Spleen (tissue), 11 donors: ENCODE measurements around the gene APC. TPM values are rescaled to one million over a fixed set of nuclear protein-coding genes. Genes with fewer than 3 reads are reported as not detected.

Source experiments
- DNase-seq: peaks from one replicate; pipeline ENCODE4 v3.0.0-alpha.2; 2020
- H3K27ac ChIP-seq, 8 donors: fragments of 200-600 bp; sonication (generic) in 7 of 8; 1 replicate in 4 of 8; 2 replicates in 4 of 8; pipeline versions ENCODE4 v1.5.0 to v1.8.0; 2016 to 2021; ENCODE audit warnings: inconsistent platforms in 4 of 8, mild to moderate bottlenecking in 4 of 8, moderate library complexity in 1 of 8
- H3K27me3 ChIP-seq, 7 donors: fragments of 200-600 bp; sonication (generic) in 6 of 7; replicated peaks in 1 of 7; 1 replicate in 4 of 7; 2 replicates in 3 of 7; pipeline versions ENCODE4 v1.5.0 to v1.8.0; 2016 to 2021; ENCODE audit warnings: inconsistent platforms in 3 of 7, mild to moderate bottlenecking in 1 of 7
- H3K36me3 ChIP-seq, 6 donors: fragments of 200-600 bp; sonication (generic) in 5 of 6; 1 replicate in 4 of 6; 2 replicates in 2 of 6; pipeline versions ENCODE4 v1.5.0 to v1.8.0; 2016 to 2021; ENCODE audit warnings: inconsistent platforms in 2 of 6
- H3K4me1 ChIP-seq, 6 donors: fragments of 200-600 bp; sonication (generic) in 5 of 6; 1 replicate in 3 of 6; 2 replicates in 3 of 6; pipeline versions ENCODE4 v1.5.0 to v1.8.0; 2016 to 2021; ENCODE audit warnings: inconsistent platforms in 3 of 6
- H3K4me3 ChIP-seq, 8 donors: fragments of 200-600 bp; sonication (generic) in 7 of 8; 1 replicate in 4 of 8; 2 replicates in 4 of 8; pipeline versions ENCODE4 v1.5.0 to v1.8.0; 2016 to 2021; ENCODE audit warnings: inconsistent platforms in 4 of 8, mild to moderate bottlenecking in 4 of 8, moderate library complexity in 2 of 8
- H3K9me3 ChIP-seq, 8 donors: fragments of 200-600 bp; sonication (generic) in 7 of 8; 1 replicate in 4 of 8; 2 replicates in 4 of 8; pipeline versions ENCODE4 v1.5.0 to v1.8.0; 2016 to 2021; ENCODE audit warnings: inconsistent platforms in 4 of 8
- POLR2A ChIP-seq, 3 donors: fragments of 450-650 bp; IDR thresholded peaks; one replicate each; pipeline ENCODE4 v1.5.1; 2017; ENCODE audit warnings: antibody characterized with exemption in 3 of 3, mild to moderate bottlenecking in 1 of 3
- POLR2AphosphoS5 ChIP-seq, 3 donors: sonication (generic); formaldehyde crosslinking; IDR thresholded peaks; one replicate each; pipeline ENCODE4 v1.5.1; 2017; ENCODE audit warnings: antibody characterized with exemption in 3 of 3
- WGBS, 5 donors: extraction: QIAGEN DNeasy Blood & Tissue Kit in 3 of 5; methylation state at CpG; one replicate each; pipeline versions ENCODE4 v1.1.5 to v1.1.7; 2013 to 2018; 5-methylcytosine and 5-hydroxymethylcytosine counted together
- intact Hi-C: fragments of 100-400 bp; cut with DNase I; formaldehyde crosslinking; loops from one replicate; pipeline ENCODE4 v1.15.0; 2023; ENCODE audit warnings: low total_unique reads
- polyA plus RNA-seq, 3 donors: library from polyadenylated mRNA; stranded (reverse); fragments of 200-250 nt; gene quantifications; one replicate each; pipeline ENCODE4 v1.2.1, GENCODE V29; 2013
- total RNA-seq, 7 donors: library from RNA; depleted of rRNA in 3 of 7; stranded (reverse); fragments of >200 nt in 3 of 7; fragmentation: NEBNext Ultra II Directional in 4 of 7; extraction: Animal tissue kit (Norgen Biotek cat#: 25700) in 4 of 7; gene quantifications; one replicate each; pipeline versions ENCODE4 v1.1.0 to v1.2.1, GENCODE V29; 2016 to 2021
- TF ChIP-seq, protein P1 (sequence below), 11 experiments: fragments of 200-600 bp in 7 of 11; fragments of 450-650 bp in 4 of 11; sonication (generic) in 4 of 11; IDR thresholded peaks in 8 of 11; conservative IDR thresholded peaks in 3 of 11; 1 replicate in 7 of 11; 2 replicates in 4 of 11; pipeline versions ENCODE4 v1.4.0 to v1.8.0; 2016 to 2021; ENCODE audit warnings: antibody characterized with exemption in 11 of 11, inconsistent platforms in 4 of 11, mild to moderate bottlenecking in 1 of 11
- donor health status: healthy with polysubstance abuse.
- donor health status: DM: no; HTN: no; CAD: no; lungs with moderate emphysema.
- donor health status: DM: no; HTN: no; CAD: no.
- donor health status: Bipolar disorder and iron deficiency.
- donor health status: healthy.
- donor health status: DM: no; HTN: no; CAD: no.
- donor health status: DM: yes; HTN: yes; CAD: no.

The APC gene
- total and polyA plus RNA-seq, 10 donors, result 2.1 to 83.0 (median 52.5) TPM

GRCh38 chr5:112691339-112691680 lies 46.4 kb upstream of the APC start:
- intact Hi-C loops, result no loop called here
- no peak overlapping the region for H3K27ac ChIP-seq
- TF ChIP-seq POLR2A (IDR thresholded peaks at IDR 0.05), result no peak
- TF ChIP-seq, protein P1, sequence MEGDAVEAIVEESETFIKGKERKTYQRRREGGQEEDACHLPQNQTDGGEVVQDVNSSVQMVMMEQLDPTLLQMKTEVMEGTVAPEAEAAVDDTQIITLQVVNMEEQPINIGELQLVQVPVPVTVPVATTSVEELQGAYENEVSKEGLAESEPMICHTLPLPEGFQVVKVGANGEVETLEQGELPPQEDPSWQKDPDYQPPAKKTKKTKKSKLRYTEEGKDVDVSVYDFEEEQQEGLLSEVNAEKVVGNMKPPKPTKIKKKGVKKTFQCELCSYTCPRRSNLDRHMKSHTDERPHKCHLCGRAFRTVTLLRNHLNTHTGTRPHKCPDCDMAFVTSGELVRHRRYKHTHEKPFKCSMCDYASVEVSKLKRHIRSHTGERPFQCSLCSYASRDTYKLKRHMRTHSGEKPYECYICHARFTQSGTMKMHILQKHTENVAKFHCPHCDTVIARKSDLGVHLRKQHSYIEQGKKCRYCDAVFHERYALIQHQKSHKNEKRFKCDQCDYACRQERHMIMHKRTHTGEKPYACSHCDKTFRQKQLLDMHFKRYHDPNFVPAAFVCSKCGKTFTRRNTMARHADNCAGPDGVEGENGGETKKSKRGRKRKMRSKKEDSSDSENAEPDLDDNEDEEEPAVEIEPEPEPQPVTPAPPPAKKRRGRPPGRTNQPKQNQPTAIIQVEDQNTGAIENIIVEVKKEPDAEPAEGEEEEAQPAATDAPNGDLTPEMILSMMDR (IDR thresholded peaks at IDR 0.05 in 8 of 11, conservative IDR thresholded peaks at IDR 0.05 in 3 of 11), result no peak
- no peak for TF ChIP-seq POLR2AphosphoS5 (IDR thresholded peaks at IDR 0.05)
- H3K4me1 ChIP-seq, result no peaks in the 10 kb centered on the region
- H3K36me3 ChIP-seq, result no peaks in the 10 kb centered on the region
- no peak for DNase-seq
- no peaks in the 10 kb centered on the region for H3K27me3 ChIP-seq
- WGBS, 5 donors, result 38 to 80% (median 45%) methylated on average over 1 of the region's 1 CpG
- H3K4me3 ChIP-seq, result no peak overlapping the region
- no peaks in the 10 kb centered on the region for H3K9me3 ChIP-seq

GRCh38 chr5:112691758-112692157 lies 45.9 kb upstream of the APC start:
- no peak for DNase-seq
- intact Hi-C loops, result no loop called here
- no peaks in the 10 kb centered on the region for H3K9me3 ChIP-seq
- H3K36me3 ChIP-seq, result no peaks in the 10 kb centered on the region
- H3K4me1 ChIP-seq, result no peaks in the 10 kb centered on the region
- no peak overlapping the region for H3K4me3 ChIP-seq
- H3K27me3 ChIP-seq, result no peaks in the 10 kb centered on the region
- no peak for TF ChIP-seq POLR2A (IDR thresholded peaks at IDR 0.05)
- TF ChIP-seq, protein P1 (IDR thresholded peaks at IDR 0.05 in 8 of 11, conservative IDR thresholded peaks at IDR 0.05 in 3 of 11), result peak in 6 of 11 experiments; percentile 11 to 29 (median 16)
- 62 to 84% (median 71%) methylated on average over 3 of the region's 3 CpGs for WGBS, 5 donors
- no peak overlapping the region for H3K27ac ChIP-seq

DNA sequence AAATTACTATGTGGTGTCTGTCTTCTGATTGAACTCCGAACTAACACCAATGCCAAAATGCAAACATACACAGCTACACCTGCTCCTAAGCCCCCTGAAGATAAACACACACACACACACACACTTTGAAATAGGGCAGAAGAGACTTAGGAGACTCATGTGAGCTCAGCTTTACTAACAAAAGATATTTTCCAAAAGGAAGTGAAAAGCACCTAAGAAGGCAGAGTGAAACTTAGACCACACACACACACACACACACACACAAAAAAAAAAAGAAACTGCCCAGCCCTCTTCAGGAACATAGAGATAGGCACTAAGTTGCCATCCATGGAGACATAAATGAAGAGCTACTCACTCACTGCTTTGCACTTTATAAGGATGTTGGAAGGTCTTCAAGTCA lies 45.2 kb upstream of the APC start:
- TF ChIP-seq, protein P1 (IDR thresholded peaks at IDR 0.05 in 8 of 11, conservative IDR thresholded peaks at IDR 0.05 in 3 of 11), result no peak
- TF ChIP-seq POLR2AphosphoS5 (IDR thresholded peaks at IDR 0.05), result no peak
- TF ChIP-seq POLR2A (IDR thresholded peaks at IDR 0.05), result no peak
- no peaks in the 10 kb centered on the region for H3K36me3 ChIP-seq
- intact Hi-C loops, result no loop called here
- WGBS, 5 donors, result 83 to 97% (median 95%) methylated on average over 1 of the region's 1 CpG
- H3K27ac ChIP-seq, result no peak overlapping the region
- no peaks in the 10 kb centered on the region for H3K27me3 ChIP-seq
- DNase-seq, result no peak
- H3K4me1 ChIP-seq, result no peaks in the 10 kb centered on the region
- no peaks in the 10 kb centered on the region for H3K9me3 ChIP-seq
- H3K4me3 ChIP-seq, result no peak overlapping the region

GRCh38 chr5:112693301-112693700 lies 44.4 kb upstream of the APC start:
- no peak for DNase-seq
- no peak overlapping the region for H3K27ac ChIP-seq
- no peaks in the 10 kb centered on the region for H3K4me1 ChIP-seq
- H3K9me3 ChIP-seq, result no peaks in the 10 kb centered on the region
- TF ChIP-seq POLR2AphosphoS5 (IDR thresholded peaks at IDR 0.05) (no peak), POLR2A (IDR thresholded peaks at IDR 0.05) (no peak)
- TF ChIP-seq, protein P1 (IDR thresholded peaks at IDR 0.05 in 8 of 11, conservative IDR thresholded peaks at IDR 0.05 in 3 of 11), result no peak
- no peaks in the 10 kb centered on the region for H3K27me3 ChIP-seq
- H3K36me3 ChIP-seq, result no peaks in the 10 kb centered on the region
- H3K4me3 ChIP-seq, result no peak overlapping the region
- intact Hi-C loops, result no loop called here
- 83 to 96% (median 92%) methylated on average over 3 of the region's 3 CpGs for WGBS, 5 donors
